ENCODE results near the gene MBP. TPM values are rescaled to one million over a fixed set of nuclear protein-coding genes. Genes with fewer than 3 reads are reported as not detected.

Gene MBP
- total and polyA plus RNA-seq, 2 of the 13 experiments (the other 11 are each of a cell fraction or from before 2014, with no cell fraction given) = 5.0 to 8.5 TPM

DNA sequence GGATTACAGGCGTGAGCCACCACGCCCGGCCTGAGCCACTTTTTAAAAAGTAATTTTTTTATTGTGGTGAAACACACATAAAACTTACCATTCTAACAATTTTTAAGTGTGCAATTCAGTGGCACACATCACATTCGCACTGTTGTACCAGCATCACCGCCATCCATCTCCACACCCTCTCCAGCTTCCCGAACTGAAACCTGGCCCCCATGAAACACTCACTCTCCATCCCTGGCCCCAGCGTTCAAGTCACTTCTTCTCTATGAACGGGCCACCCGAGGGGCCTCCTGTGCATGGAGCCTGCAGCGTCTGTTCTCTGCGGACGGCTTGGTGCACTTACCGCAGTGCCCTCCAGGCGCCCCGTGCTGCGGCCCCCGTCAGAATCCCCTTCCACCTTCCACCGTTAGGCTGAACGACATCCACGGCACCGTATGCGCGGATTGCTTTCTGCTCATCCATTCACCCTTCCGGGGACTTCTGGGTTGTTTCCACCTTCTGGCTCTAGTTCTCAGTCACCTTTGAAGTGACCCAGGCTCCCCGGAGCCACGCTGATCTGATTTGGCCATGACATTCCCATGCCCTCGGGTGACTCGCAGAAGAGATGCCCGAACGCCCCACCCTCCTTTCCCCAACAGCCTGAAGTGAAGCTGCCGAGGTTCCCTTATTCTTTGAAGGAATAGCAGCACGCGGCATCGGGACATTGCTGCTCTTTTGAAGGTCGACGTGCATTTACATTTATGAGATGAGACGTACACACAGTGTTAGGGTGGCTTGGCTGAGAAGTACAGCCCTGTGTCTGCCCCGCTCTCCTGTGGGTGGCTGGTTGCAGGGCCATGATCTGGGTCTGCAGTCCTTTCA lies 134.4 kb downstream of the MBP start:
- in situ Hi-C loops (cut with HindIII; ENCODE audit: extremely low pct_ligation_motif_present, low pct_unique_long_range_greater_than_20kb) (loop anchor here (10.0 kb wide), 2 partner anchors 207 to 657 kb away; no protein-coding TSS in a partner anchor), intact Hi-C loops (cut with micrococcal nuclease; ENCODE audit: unreplicated experiment) (no loop called here)
- ChIA-PET POLR2A (no interaction called here), CTCF (ENCODE audit: low intra/inter-chr PET ratio, low total read pairs) (no interaction called here)
- Histone ChIP-seq H2AFZ (ENCODE audit: low read length) (no peak overlapping the region), H3K4me2 (ENCODE audit: low read depth, low read length) (no peak overlapping the region), H3K27me3 (ENCODE audit: control insufficient read depth in 1 of 2, insufficient read depth in 2 of 2, low read length in 2 of 2) (no peaks in the 10 kb centered on the region; a peak in 1 of 5 replicates), H3K27ac (ENCODE audit: extremely low read length, insufficient read depth, low read length) (no peak overlapping the region), H3K9ac (ENCODE audit: insufficient read depth, low read depth, low read length) (no peak overlapping the region), H4K20me1 (ENCODE audit: insufficient read depth, low read length) (no peaks in the 10 kb centered on the region), H3K4me3 (replicated peaks in 1 of 3; ENCODE audit: insufficient read depth in 1 of 3, low read depth in 2 of 3, low read length in 3 of 3) (no peak overlapping the region), H3K4me1 (ENCODE audit: insufficient read depth, low read length) (peaks cover 28% of the 10 kb centered on the region), H3K79me2 (ENCODE audit: insufficient read depth, low read length) (no peaks in the 10 kb centered on the region), H3K36me3 (replicated peaks in 1 of 2; ENCODE audit: control insufficient read depth in 1 of 2, insufficient read depth in 2 of 2, low read length in 2 of 2) (no peaks in the 10 kb centered on the region), H3K9me3 (ENCODE audit: low read length) (no peaks in the 10 kb centered on the region)
- DNase-seq (ENCODE audit: low spot score) = no peak
- 78% methylated on average over 37 of the region's 38 CpGs for WGBS (ENCODE audit: low lambda C conversion rate)
- no peak for FAIRE-seq
- no peak for ATAC-seq
- no TSS peak for BruUV-seq (replicated peaks)
- no peak for TF ChIP-seq BRCA1 (CRISPR knock-in tag; IDR thresholded peaks at IDR 0.05)
- TF ChIP-seq, protein P1, sequence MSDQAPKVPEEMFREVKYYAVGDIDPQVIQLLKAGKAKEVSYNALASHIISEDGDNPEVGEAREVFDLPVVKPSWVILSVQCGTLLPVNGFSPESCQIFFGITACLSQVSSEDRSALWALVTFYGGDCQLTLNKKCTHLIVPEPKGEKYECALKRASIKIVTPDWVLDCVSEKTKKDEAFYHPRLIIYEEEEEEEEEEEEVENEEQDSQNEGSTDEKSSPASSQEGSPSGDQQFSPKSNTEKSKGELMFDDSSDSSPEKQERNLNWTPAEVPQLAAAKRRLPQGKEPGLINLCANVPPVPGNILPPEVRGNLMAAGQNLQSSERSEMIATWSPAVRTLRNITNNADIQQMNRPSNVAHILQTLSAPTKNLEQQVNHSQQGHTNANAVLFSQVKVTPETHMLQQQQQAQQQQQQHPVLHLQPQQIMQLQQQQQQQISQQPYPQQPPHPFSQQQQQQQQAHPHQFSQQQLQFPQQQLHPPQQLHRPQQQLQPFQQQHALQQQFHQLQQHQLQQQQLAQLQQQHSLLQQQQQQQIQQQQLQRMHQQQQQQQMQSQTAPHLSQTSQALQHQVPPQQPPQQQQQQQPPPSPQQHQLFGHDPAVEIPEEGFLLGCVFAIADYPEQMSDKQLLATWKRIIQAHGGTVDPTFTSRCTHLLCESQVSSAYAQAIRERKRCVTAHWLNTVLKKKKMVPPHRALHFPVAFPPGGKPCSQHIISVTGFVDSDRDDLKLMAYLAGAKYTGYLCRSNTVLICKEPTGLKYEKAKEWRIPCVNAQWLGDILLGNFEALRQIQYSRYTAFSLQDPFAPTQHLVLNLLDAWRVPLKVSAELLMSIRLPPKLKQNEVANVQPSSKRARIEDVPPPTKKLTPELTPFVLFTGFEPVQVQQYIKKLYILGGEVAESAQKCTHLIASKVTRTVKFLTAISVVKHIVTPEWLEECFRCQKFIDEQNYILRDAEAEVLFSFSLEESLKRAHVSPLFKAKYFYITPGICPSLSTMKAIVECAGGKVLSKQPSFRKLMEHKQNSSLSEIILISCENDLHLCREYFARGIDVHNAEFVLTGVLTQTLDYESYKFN (CRISPR knock-in tag; conservative IDR thresholded peaks at IDR 0.05) = no peak
- no peak for TF ChIP-seq NAIF1 (CRISPR knock-in tag; IDR thresholded peaks at IDR 0.05; ENCODE audit: borderline replicate concordance)
- no peak for TF ChIP-seq ARID2 (CRISPR knock-in tag; IDR thresholded peaks at IDR 0.05; ENCODE audit: borderline replicate concordance)
- TF ChIP-seq KLF6 (CRISPR knock-in tag; IDR thresholded peaks at IDR 0.05) = no peak
- TF ChIP-seq, protein P2, sequence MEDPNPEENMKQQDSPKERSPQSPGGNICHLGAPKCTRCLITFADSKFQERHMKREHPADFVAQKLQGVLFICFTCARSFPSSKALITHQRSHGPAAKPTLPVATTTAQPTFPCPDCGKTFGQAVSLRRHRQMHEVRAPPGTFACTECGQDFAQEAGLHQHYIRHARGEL (CRISPR knock-in tag; IDR thresholded peaks at IDR 0.05) = no peak
- TF ChIP-seq, protein P3, sequence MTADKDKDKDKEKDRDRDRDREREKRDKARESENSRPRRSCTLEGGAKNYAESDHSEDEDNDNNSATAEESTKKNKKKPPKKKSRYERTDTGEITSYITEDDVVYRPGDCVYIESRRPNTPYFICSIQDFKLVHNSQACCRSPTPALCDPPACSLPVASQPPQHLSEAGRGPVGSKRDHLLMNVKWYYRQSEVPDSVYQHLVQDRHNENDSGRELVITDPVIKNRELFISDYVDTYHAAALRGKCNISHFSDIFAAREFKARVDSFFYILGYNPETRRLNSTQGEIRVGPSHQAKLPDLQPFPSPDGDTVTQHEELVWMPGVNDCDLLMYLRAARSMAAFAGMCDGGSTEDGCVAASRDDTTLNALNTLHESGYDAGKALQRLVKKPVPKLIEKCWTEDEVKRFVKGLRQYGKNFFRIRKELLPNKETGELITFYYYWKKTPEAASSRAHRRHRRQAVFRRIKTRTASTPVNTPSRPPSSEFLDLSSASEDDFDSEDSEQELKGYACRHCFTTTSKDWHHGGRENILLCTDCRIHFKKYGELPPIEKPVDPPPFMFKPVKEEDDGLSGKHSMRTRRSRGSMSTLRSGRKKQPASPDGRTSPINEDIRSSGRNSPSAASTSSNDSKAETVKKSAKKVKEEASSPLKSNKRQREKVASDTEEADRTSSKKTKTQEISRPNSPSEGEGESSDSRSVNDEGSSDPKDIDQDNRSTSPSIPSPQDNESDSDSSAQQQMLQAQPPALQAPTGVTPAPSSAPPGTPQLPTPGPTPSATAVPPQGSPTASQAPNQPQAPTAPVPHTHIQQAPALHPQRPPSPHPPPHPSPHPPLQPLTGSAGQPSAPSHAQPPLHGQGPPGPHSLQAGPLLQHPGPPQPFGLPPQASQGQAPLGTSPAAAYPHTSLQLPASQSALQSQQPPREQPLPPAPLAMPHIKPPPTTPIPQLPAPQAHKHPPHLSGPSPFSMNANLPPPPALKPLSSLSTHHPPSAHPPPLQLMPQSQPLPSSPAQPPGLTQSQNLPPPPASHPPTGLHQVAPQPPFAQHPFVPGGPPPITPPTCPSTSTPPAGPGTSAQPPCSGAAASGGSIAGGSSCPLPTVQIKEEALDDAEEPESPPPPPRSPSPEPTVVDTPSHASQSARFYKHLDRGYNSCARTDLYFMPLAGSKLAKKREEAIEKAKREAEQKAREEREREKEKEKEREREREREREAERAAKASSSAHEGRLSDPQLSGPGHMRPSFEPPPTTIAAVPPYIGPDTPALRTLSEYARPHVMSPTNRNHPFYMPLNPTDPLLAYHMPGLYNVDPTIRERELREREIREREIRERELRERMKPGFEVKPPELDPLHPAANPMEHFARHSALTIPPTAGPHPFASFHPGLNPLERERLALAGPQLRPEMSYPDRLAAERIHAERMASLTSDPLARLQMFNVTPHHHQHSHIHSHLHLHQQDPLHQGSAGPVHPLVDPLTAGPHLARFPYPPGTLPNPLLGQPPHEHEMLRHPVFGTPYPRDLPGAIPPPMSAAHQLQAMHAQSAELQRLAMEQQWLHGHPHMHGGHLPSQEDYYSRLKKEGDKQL (CRISPR knock-in tag; IDR thresholded peaks at IDR 0.05; ENCODE audit: low read depth) = no peak
- no peak for TF ChIP-seq ZNF841 (CRISPR knock-in tag; IDR thresholded peaks at IDR 0.05; ENCODE audit: borderline replicate concordance)
- TF ChIP-seq RFXANK (CRISPR knock-in tag; IDR thresholded peaks at IDR 0.05) = no peak
- TF ChIP-seq SOX6 (IDR thresholded peaks at IDR 0.05) = no peak
- TF ChIP-seq SOX6 (CRISPR knock-in tag; IDR thresholded peaks at IDR 0.05) = no peak
- TF ChIP-seq CENPT (CRISPR knock-in tag; IDR thresholded peaks at IDR 0.05; ENCODE audit: low read depth) = no peak

Measured in HepG2 (cell line).